ENCODE measurements around the gene MAP7D1.

- TF ChIP-seq CTCF (conservative IDR thresholded peaks at IDR 0.05; ENCODE audit: low read depth, low read length) (no peak), EZH2 (IDR thresholded peaks at IDR 0.05; ENCODE audit: borderline replicate concordance, low read depth, low read length, poor library complexity, severe bottlenecking) (no peak)
These were observed 47.1 kb downstream of the MAP7D1 start for GRCh38 chr1:36203027-36203553.

Data from A673 (cell line).